ENCODE data around the gene XNDC1N.

The XNDC1N gene, protein sequence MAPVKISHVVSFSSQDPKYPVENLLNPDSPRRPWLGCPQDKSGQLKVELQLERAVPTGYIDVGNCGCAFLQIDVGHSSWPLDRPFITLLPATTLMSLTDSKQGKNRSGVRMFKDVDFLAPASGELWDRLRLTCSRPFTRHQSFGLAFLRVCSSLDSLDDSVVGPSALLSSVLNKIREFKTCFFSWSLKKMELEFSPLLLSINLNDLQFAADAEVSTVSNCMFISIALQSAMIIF

DNA sequence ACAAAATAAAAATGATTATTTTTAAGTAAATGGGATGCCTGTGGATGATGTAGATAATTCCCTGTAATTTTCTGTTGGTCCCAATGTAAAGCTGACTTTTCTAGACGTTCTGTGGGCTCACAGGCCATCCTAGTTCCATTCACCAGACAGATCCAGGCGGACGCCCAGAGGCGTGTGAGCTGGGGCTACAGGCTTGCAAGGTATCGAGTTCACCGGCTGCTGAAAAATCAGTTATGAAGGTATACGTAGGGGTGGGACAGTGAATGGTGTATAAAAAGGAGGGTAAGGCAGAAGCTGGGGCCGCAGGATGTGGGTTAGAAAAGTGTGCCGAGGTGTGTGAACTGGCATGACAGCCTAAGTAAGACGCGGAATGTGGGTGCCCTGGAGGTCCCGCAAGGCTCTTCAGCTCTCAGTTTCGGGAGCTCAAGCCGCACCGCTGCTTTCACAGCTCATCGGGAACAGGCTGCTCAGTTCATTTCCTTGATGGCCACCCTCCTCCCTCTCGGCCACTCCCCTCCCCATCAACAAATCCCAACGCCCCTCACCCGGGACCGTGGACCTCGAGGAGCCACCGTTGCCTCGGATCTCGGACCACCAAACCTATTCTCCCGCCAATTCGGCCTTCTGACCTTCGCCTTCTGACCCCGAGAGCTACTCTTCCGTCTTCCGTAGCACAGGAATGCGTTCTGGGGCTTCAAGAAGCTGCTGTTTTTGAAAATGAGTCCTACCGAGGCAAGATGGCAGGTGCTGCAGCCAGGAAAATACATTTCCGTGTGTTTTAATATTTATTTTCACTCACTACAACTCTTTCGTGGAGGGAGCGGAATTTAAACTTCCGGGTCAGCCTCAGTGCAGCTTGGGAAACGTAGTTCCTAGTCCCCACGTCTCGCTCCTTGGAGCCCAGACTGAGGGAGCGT, at the start of gene XNDC1N:
Gene XNDC1N (minus strand): TSS at position 775 of the 917 bp plus-strand sequence. CDS start 5,241 bp downstream, outside the sequence.
- peak; percentile 90 for DNase-seq (ENCODE audit: low read depth)

DNA sequence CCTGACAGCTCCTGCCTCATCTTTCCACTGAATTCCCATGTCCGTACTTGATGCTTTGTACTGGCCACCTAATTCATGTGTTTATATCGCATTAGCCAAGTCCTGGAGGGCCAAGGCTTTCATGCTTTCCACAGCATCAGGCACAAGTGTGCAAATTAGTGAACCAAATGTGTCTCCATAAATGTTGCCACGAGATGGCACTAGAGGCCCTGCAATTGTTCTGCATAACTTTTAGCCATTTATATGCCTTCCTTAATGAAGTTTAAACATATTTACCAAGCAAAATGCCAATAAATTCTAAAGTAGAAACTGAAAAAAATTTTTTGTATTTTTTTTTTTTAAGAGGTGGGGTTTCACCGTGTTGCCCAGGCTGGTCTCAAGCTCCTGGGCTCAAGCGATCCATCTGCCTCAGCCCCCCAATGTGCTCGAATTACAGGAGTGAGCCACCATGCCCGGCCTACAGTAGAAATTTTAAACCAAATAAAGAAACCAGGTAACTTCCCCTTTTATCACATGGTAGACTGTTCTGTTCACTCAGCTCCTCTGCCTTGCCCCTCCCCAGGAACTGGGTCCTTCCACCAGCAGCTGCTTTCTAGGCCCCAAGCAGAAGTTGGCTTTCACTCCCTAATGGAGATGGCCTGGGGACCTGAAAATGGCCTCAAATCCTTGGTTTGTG, 49.5 kb upstream of the XNDC1N start:
- DNase-seq (ENCODE audit: low read depth), result peak; percentile 71

DNA sequence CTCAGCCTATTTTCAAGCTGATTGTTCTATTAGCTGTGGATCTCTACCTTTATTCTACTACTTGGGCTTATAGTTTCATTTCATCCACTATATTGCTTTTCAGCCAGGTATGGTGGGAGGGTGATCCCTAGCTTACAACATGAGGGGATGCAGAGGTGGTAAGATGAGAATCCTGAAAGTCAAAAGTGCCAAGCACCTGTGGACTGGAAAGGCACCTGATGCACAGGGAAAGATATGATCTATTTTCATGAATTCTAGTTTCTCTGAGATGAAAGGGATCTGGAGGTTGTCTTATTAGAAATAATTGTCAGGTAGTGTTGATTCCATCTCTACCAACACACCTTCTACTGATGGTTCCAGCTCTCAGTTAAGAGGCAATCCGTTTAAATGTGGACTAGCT, 48.7 kb upstream of the XNDC1N start:
- DNase-seq (ENCODE audit: low read depth), result no peak

DNA sequence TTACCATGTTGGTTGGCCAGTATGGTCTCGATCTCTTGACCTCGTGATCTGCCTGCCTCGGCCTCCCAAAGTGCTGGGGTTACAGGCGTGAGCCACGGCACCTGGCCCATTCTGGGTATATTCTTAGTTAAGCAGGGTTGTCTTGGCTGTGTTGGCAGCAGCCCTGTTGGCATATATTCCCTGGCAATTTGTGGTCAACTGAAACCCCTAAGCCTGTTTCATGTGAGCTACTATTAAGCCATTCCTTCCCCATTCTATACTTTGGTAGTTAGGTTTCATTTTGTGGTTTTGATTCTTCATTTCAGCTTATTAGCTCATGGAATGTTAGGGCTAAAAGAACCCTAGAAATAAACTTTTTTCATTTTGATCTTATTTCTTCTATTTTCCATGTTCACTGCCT, 48.2 kb upstream of the XNDC1N start:
- no peak for DNase-seq (ENCODE audit: low read depth)

DNA sequence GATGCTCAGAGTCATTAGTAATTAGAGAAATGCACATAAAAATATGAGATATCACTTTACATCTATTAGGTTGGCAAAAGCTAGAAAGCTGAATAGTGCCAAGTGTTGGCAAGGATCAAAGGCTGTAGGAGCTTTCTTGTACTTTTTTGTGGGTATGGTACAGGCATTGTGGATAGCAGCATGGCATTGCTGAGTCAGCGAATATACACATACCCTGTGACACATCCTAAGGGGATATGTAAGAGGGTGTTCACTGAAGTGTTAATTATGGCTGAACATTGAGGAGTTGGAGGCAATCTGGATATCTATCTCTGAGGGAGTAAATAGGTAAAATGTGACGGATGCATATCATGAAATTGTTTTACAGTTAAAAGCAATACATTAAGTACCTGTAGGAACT, 43.3 kb upstream of the XNDC1N start:
- no peak for DNase-seq (ENCODE audit: low read depth)

DNA sequence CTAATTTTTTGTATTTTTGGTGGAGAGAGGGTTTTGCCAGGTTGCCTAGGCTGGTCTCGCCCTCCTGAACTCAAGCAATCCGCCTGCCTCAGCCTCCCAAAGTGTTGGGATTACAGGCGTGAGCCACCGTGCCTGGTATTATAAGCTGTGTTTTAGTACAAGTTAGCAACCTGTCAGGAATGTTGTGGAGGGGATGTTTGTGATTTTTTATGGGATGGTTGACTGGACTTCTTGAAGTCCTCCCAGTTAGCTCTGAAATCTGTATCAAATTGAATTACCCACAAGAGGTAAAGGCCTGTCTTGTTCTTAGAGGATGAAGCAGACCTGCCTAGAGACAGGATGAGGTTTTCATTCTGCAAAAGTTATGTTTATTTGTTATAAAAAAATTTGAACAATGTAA, 36.2 kb upstream of the XNDC1N start:
- DNase-seq (ENCODE audit: low read depth), result peak; percentile 11

DNA sequence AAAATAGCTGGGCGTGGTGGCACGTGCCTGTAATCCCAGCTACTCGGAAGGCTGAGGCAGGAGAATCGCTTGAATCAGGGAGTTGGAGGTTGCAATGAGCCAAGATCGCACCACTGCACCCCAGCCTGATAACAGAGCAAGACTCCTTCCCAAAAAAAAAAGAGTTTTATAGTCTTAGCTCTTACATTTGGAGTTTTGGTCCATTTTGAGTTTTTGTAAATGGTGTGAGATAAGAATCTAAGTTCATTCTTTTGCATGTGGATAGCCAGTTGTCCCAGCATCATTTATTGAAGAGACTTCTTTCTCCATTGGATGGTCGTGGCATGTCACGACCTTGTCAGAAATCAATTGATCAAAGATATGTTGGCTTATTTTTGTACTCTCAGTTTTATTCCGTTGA, 35.1 kb upstream of the XNDC1N start:
- DNase-seq (ENCODE audit: low read depth), result no peak

DNA sequence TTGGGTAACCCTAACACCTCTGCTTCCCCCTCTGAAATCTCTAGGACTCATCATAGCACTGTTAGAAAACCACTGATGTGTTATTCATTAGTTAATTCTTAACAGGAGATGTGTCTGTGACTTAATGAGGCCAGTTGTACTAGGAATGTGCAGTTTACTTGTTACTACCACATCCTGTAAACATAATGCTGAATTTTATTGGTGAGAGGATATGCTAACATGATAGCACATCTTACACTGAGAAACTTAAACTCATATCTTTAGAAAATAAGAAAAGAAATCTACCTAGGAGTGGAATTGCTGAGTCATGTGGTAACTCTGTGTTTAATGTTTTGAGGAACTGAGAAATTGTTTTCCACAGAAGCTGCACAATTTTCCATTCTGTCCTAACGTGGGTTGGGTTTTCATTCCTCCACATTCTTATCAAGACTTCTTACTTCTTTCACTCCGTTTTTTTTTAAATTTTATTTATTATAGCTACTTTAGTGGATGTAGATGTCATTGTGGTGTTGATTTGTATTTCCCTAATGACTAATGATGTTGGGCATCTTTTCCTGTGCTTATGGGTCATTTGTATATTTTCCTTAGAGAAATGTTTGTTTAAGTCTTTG, 34.1 kb upstream of the XNDC1N start:
- peak; percentile 71 for DNase-seq (ENCODE audit: low read depth)

DNA sequence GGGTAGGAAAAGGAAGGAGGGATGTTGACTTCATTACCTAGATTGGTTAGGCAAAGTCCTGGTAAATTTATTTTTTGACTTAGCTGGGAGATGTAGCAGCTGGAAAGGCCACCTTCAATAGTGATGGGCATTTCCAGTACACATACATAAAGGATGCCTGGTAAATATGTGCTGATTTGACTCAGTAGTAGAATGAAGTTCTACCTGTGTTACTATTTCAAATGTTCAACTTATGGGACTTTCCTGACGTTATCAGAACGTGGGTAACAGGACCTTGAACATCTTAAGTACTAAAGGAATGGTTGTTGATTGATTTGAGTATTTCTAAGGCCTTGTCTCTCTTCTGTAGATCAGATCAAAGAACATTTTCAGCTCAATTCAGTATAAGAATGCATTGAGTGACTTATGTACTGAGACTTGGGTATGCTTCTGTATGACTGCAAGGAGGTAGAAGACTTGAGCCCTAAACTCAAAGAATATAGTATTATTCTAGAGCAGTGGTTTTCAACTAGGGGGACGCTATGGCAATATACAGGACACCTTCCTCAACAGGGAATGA, 27.6 kb upstream of the XNDC1N start:
- no peak for DNase-seq (ENCODE audit: low read depth)

DNA sequence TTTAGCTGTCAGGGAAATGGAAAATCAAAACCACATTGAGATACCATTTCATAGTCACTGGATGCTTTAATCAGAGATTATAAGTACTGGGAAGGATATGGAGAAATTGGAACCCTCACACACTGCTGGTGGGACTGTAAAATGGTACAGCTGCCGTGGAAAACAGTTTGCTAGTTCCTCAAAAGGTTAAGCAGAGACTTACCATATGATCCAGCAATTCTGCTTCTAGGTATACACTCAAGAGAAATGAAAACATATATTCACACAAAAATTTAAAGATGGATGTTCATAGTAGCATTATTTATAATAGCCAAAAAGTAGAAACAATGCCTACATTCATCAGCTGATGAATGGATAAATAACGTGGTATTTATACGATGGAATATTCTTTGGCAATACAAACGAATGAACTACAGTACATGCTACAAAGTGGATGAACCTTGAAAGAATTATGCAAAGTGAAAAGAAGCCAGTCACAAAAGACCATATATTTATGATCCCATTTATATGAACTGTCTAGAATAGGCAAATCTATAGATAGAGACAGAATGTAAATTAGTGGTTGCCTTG, 23.4 kb upstream of the XNDC1N start:
- DNase-seq (ENCODE audit: low read depth), result no peak

DNA sequence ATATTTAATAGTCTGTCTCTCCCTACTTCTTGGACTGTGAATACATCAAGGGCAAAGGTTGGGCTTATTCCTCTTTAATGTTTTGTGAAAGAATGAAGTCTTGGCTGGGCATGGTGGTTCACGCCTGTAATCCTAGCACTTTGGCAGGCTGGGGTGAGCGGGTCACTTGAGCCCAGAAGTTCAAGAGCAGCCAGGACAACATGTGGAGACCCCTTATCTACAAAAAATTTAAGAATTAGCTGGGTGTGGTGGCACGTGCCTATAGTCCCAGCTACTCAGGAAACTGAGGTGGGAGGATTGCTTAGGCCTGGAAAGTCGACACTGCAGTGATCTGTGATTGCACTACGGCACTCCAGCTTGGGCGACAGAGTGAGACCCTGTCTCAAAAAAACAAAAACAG, 20.6 kb upstream of the XNDC1N start:
- no peak for DNase-seq (ENCODE audit: low read depth)

DNA sequence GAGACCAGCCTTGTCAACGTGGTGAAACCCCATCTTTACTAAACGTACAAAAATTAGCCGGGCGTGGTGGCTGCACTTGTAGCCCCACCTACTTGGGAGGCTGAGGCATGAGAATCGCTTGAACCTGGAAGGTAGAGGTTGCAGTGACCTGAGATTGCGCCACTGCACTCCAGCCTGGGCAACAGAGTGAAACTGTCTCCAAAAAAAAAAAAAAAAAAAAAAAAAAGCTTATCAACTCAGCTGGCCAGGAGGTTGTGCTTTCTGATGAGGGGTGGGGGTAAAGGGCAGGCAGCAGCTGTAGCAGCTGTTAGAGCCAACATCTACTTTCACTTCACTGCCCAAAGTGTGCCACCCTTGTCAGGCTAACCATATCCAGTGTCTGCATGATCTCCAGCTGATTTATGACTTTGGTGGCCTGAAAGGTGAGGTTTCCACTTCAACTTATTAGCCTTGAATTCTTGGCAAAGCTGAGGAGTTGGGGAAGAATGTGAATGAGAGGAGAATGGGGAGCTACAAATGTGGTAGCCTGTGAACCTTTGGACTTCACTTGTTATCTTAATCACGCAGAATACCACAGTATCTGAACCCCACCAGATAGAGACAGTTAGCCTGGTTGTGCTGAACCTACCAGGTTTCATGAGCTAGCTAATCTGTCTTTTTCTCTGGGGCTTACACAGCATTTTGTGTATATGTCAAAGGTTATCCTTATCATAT, 20.1 kb upstream of the XNDC1N start:
- DNase-seq (ENCODE audit: low read depth), result no peak

DNA sequence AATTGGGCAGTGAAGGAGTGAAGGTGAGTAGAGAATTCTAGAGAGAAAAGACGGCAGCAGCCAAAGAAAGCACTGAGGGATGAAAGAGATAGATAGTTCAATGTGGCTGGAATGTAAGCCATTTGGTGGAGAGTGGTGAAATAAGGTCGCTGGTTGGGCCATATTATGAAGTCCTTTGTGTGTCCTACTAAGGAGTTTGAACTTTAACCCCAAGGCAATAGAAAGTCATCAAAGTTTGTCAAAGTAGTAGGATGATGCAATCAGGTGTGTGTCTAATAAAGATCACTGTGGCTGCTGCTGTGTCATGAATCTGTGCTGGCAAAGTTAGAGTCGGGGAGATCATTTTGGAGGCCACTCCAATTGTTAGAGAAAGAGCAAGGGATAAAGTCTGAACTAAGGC, 19.1 kb upstream of the XNDC1N start:
- no peak for DNase-seq (ENCODE audit: low read depth)

DNA sequence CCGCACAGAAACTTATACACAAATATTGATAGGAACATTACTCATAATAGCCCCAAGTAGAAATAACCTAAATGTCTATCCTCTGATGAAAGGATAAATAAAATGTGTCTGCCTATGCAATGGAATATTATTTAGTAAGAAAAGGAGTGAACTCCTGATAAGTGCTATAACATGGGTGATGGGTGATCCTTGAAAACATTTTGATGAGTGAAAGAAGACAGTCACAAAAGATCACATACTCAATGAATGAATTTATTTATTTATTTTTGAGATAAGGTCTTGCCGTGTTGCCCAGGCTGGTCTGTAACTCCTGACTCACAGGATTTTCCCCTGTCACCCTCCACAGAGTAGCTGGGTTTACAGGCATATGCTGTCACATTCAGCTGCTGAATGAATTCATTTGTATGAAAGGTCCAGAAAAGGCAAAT, 17.8 kb upstream of the XNDC1N start:
- peak; percentile 78 for DNase-seq (ENCODE audit: low read depth)

DNA sequence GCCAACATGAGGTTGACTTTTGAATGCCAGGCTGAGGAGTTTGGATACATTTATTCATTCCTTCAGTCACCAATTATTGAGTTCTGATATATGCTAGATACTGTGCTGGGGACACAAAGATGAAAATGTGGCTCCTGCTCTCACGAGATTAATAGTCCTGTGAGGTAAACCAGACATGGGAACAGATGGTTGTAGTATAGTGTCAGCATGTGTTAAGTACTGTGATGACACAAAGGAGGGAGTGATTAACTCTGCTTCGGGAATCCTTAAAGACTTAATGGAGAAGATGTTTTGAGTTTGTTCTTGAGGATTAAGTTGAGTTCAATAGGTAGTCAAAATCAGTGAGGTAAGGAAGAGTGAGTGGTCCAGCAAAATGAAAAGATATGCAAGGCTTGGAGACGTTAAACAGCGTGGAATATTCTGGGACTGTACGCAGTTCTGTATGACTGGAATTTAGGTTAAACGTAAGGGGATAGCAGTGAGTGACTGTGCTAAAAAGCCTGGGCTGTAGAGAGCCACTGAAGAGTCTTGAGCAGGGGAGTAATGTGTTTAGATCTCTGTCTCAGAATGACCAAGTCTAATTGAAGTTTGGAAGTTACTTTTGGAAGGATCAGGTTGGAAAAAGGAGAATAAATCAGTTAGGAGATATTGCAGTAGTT, 12.3 kb upstream of the XNDC1N start:
- peak; percentile 30 for DNase-seq (ENCODE audit: low read depth)

DNA sequence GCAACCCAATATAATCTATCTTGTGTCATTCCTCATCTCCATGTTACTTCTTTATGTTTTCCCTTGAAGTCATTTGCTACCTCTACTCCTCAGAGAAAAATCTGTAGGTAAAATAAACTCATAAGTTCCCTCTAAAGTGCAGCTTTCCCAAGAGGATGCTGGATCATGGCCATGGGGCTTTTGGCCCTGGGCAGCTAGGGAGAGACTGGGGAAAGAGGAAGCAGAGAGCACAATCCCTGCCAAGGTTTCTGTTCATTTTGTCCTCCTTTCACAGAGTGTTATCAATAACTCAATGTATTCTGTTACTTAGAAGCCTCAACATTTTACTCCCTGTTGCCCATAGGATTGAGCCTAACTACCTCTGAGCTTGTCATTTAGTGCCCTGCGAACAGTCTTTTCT, 9.4 kb upstream of the XNDC1N start:
- DNase-seq (ENCODE audit: low read depth), result no peak

DNA sequence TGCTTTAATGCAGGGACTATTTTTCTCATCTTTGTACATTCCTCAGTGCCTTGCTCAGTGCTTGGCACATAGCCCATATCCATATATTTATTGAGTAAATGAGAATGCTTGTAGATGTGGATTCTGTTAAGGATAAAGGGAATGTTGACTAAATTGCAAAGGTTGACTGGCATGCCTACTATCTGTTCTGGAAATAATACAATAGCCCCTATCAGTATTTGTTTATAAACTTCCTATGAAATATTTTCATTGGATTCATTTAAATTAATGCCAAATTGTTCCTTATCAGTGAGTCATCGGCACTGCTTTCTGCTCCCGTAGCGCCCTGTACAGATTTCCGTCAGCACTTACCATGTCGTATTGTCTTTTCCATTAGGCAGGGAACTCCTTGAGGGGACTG, 8.4 kb upstream of the XNDC1N start:
- DNase-seq (ENCODE audit: low read depth), result peak; percentile 59

DNA sequence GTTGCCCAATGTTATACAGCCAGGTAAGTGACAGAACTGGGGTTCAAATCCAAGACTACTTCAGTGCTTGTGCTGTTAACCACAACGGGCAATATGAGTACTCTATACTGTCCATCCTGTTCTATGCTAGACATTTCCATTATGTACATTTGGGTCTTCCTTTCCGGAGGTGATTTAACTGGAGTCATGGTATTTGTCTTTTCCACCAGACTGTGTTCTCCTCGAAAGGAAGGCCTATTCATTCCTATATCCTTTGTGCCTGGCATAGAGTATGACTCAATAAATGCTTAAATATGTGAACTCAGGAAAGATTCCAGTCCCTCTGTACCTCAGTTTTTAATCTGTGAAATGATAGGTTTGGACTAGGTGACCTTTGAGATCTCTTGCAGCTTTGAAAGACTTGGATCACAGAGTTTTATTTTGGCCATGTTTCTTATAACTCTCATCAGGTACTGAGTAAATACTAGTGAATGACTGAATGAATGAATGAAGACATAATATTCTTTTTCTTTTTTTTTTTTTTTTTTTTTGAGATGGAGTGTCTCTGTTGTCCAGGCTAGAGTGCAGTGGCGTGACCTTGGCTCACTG, 7.0 kb upstream of the XNDC1N start:
- no peak for DNase-seq (ENCODE audit: low read depth)

DNA sequence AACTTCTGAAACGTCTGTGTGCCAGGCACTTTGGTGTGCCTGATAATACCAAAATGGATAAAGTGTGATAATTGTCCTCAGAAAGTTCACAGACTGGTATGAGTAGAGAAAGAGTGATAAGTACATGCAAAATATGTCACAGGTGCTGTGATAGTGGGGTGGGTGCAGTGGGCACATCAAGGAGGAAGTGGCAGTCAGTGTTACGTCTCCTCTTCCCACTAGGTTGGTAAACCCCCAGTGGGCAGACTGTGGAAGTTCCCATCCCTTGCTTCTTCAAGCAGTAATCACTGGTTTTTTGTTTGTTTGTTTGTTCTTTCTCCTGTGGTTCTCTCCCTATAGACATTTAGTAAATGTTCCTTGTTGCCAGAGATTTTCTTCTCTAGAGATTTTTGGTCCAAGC, 5.8 kb upstream of the XNDC1N start:
- no peak for DNase-seq (ENCODE audit: low read depth)

Measured in EH (cell line).